Measurements from ENCODE around the gene RTN1.

Gene RTN1

GRCh38 chr14:59819446-59820088, 51.0 kb downstream of the RTN1 start:
- no peak for DNase-seq (ENCODE audit: low read depth)
- H3K4me3 ChIP-seq (ENCODE audit: low read depth, low read length): no peak overlapping the region
- TF ChIP-seq CTCF (IDR thresholded peaks at IDR 0.05; ENCODE audit: low read depth, low read length): no peak

GRCh38 chr14:59816941-59817340, 53.6 kb downstream of the RTN1 start:
- no peak for DNase-seq (ENCODE audit: low read depth)
- no peak overlapping the region for H3K4me3 ChIP-seq (ENCODE audit: low read depth, low read length)
- TF ChIP-seq MYC (IDR thresholded peaks at IDR 0.05; ENCODE audit: low read depth, low read length): no peak
- no peak for TF ChIP-seq MAX (IDR thresholded peaks at IDR 0.05; ENCODE audit: low read depth, low read length)
- no peak for TF ChIP-seq POLR2A (IDR thresholded peaks at IDR 0.05; ENCODE audit: extremely low read depth, insufficient read length)

GRCh38 chr14:59814988-59815387, 55.6 kb downstream of the RTN1 start:
- TF ChIP-seq CTCF (IDR thresholded peaks at IDR 0.05; ENCODE audit: low read depth, low read length): no peak
- TF ChIP-seq MAX (IDR thresholded peaks at IDR 0.05; ENCODE audit: low read depth, low read length): no peak
- TF ChIP-seq MYC (IDR thresholded peaks at IDR 0.05; ENCODE audit: low read depth, low read length): no peak
- TF ChIP-seq POLR2A (IDR thresholded peaks at IDR 0.05; ENCODE audit: extremely low read depth, insufficient read length): no peak
- DNase-seq (ENCODE audit: low read depth): no peak
- H3K4me3 ChIP-seq (ENCODE audit: low read depth, low read length): no peak overlapping the region

- no peak for DNase-seq (ENCODE audit: low read depth)
- H3K4me3 ChIP-seq (ENCODE audit: low read depth, low read length): no peak overlapping the region
- TF ChIP-seq MYC (IDR thresholded peaks at IDR 0.05; ENCODE audit: low read depth, low read length): no peak
- TF ChIP-seq CTCF (IDR thresholded peaks at IDR 0.05; ENCODE audit: low read depth, low read length): no peak
- no peak for TF ChIP-seq POLR2A (IDR thresholded peaks at IDR 0.05; ENCODE audit: extremely low read depth, insufficient read length)
- TF ChIP-seq MAX (IDR thresholded peaks at IDR 0.05; ENCODE audit: low read depth, low read length): no peak
Measured at GRCh38 chr14:59811815-59812214, 58.8 kb downstream of the RTN1 start.

- H3K4me3 ChIP-seq (ENCODE audit: low read depth, low read length): no peak overlapping the region
- no peak for DNase-seq (ENCODE audit: low read depth)
- TF ChIP-seq MYC (IDR thresholded peaks at IDR 0.05; ENCODE audit: low read depth, low read length) (no peak), POLR2A (IDR thresholded peaks at IDR 0.05; ENCODE audit: extremely low read depth, insufficient read length) (no peak), CTCF (IDR thresholded peaks at IDR 0.05; ENCODE audit: low read depth, low read length) (no peak), MAX (IDR thresholded peaks at IDR 0.05; ENCODE audit: low read depth, low read length) (no peak)
Measured at GRCh38 chr14:59811073-59811472, 59.5 kb downstream of the RTN1 start.

- DNase-seq (ENCODE audit: low read depth): no peak
- TF ChIP-seq MYC (IDR thresholded peaks at IDR 0.05; ENCODE audit: low read depth, low read length): no peak
- no peak for TF ChIP-seq POLR2A (IDR thresholded peaks at IDR 0.05; ENCODE audit: extremely low read depth, insufficient read length)
- no peak for TF ChIP-seq CTCF (IDR thresholded peaks at IDR 0.05; ENCODE audit: low read depth, low read length)
- no peak for TF ChIP-seq MAX (IDR thresholded peaks at IDR 0.05; ENCODE audit: low read depth, low read length)
Measured at GRCh38 chr14:59803052-59803540, 67.5 kb downstream of the RTN1 start.

More at GRCh38 chr14:59803052-59803540, 67.5 kb downstream of the RTN1 start:
- H3K4me3 ChIP-seq (ENCODE audit: low read depth, low read length): no peak overlapping the region

Measured in NB4 (cell line).